ENCODE measurements around the gene CAMTA1. TPM values are rescaled to one million over a fixed set of nuclear protein-coding genes. Genes with fewer than 3 reads are reported as not detected.

The CAMTA1 gene
- total RNA-seq, 6 experiments from 2014 or later = 78.1 to 96.6 (median 86.1) TPM

- no peaks in the 10 kb centered on the region for H3K9me3 Mint-ChIP-seq
- no peak overlapping the region for H3K4me3 Mint-ChIP-seq
- DNase-seq = no peak
- TF ChIP-seq CTCF (IDR thresholded peaks at IDR 0.05) = no peak
- no peaks in the 10 kb centered on the region for H3K36me3 Mint-ChIP-seq (ENCODE audit: low read depth)
- no peaks in the 10 kb centered on the region for H3K4me1 Mint-ChIP-seq (ENCODE audit: low read depth)
- H3K27me3 Mint-ChIP-seq (ENCODE audit: insufficient read depth) = peaks cover 47% of the 10 kb centered on the region
- no peak overlapping the region for H3K27ac Mint-ChIP-seq
Measured at GRCh38 chr1:7584643-7585042, 799.4 kb downstream of the CAMTA1 start.

GRCh38 chr1:7585216-7585907 lies 800.1 kb downstream of the CAMTA1 start:
- H3K9me3 Mint-ChIP-seq = no peaks in the 10 kb centered on the region
- no peaks in the 10 kb centered on the region for H3K36me3 Mint-ChIP-seq (ENCODE audit: low read depth)
- H3K4me1 Mint-ChIP-seq (ENCODE audit: low read depth) = no peaks in the 10 kb centered on the region
- no peak for DNase-seq
- H3K27me3 Mint-ChIP-seq (ENCODE audit: insufficient read depth) = peaks cover 45% of the 10 kb centered on the region
- no peak overlapping the region for H3K27ac Mint-ChIP-seq
- no peak for TF ChIP-seq CTCF (IDR thresholded peaks at IDR 0.05)
- no peak overlapping the region for H3K4me3 Mint-ChIP-seq

GRCh38 chr1:7586031-7586941 lies 801.0 kb downstream of the CAMTA1 start:
- no peaks in the 10 kb centered on the region for H3K36me3 Mint-ChIP-seq (ENCODE audit: low read depth)
- H3K4me3 Mint-ChIP-seq = no peak overlapping the region
- DNase-seq = no peak
- peaks cover 43% of the 10 kb centered on the region for H3K27me3 Mint-ChIP-seq (ENCODE audit: insufficient read depth)
- H3K27ac Mint-ChIP-seq = no peak overlapping the region
- TF ChIP-seq CTCF (IDR thresholded peaks at IDR 0.05) = no peak
- H3K9me3 Mint-ChIP-seq = no peaks in the 10 kb centered on the region
- H3K4me1 Mint-ChIP-seq (ENCODE audit: low read depth) = no peaks in the 10 kb centered on the region

GRCh38 chr1:7587108-7587772 lies 802.0 kb downstream of the CAMTA1 start:
- no peak for TF ChIP-seq CTCF (IDR thresholded peaks at IDR 0.05)
- no peak overlapping the region for H3K4me3 Mint-ChIP-seq
- no peaks in the 10 kb centered on the region for H3K36me3 Mint-ChIP-seq (ENCODE audit: low read depth)
- DNase-seq = no peak
- H3K27me3 Mint-ChIP-seq (ENCODE audit: insufficient read depth) = peaks cover 37% of the 10 kb centered on the region
- no peaks in the 10 kb centered on the region for H3K9me3 Mint-ChIP-seq
- H3K27ac Mint-ChIP-seq = no peak overlapping the region
- no peaks in the 10 kb centered on the region for H3K4me1 Mint-ChIP-seq (ENCODE audit: low read depth)

GRCh38 chr1:7587773-7588456 lies 802.7 kb downstream of the CAMTA1 start:
- Mint-ChIP-seq H3K27me3 (ENCODE audit: insufficient read depth) (peaks cover 31% of the 10 kb centered on the region), H3K9me3 (no peaks in the 10 kb centered on the region), H3K4me3 (no peak overlapping the region), H3K4me1 (ENCODE audit: low read depth) (no peaks in the 10 kb centered on the region), H3K36me3 (ENCODE audit: low read depth) (no peaks in the 10 kb centered on the region), H3K27ac (no peak overlapping the region)
- no peak for DNase-seq
- TF ChIP-seq CTCF (IDR thresholded peaks at IDR 0.05) = no peak
